Measurements from ENCODE around the gene PEF1.

GRCh38 chr1:31668303-31668883 lies 23.7 kb upstream of the PEF1 start:
- no peak for TF ChIP-seq CTCF (IDR thresholded peaks at IDR 0.05; ENCODE audit: low read depth, low read length)
- no peak for TF ChIP-seq EZH2phosphoT487 (IDR thresholded peaks at IDR 0.05; ENCODE audit: low read depth)
